ENCODE data around the gene TSPAN33.

DNA sequence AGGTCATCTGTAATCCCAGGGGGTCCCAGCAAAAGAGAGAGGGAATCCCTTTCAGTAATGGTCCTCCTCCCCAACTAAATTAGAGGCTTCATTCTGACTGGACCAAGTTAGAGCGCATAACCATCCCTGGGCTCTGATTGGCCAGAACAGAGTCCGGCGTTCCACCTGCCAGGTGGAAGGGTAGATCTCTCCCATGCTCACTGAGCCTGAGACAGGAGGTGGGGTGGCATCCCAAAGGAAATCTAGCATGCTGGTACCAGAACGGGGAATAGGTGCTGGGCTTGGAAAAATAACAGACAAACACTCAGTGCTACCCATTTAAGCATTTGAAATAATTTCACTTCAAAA is 21.0 kb upstream of the TSPAN33 start:
- TF ChIP-seq YY1 (tag by site-specific recombination; IDR thresholded peaks at IDR 0.05) (no peak), SALL2 (tag by site-specific recombination; IDR thresholded peaks at IDR 0.05; ENCODE audit: borderline replicate concordance) (no peak)
- TF ChIP-seq, protein P1, sequence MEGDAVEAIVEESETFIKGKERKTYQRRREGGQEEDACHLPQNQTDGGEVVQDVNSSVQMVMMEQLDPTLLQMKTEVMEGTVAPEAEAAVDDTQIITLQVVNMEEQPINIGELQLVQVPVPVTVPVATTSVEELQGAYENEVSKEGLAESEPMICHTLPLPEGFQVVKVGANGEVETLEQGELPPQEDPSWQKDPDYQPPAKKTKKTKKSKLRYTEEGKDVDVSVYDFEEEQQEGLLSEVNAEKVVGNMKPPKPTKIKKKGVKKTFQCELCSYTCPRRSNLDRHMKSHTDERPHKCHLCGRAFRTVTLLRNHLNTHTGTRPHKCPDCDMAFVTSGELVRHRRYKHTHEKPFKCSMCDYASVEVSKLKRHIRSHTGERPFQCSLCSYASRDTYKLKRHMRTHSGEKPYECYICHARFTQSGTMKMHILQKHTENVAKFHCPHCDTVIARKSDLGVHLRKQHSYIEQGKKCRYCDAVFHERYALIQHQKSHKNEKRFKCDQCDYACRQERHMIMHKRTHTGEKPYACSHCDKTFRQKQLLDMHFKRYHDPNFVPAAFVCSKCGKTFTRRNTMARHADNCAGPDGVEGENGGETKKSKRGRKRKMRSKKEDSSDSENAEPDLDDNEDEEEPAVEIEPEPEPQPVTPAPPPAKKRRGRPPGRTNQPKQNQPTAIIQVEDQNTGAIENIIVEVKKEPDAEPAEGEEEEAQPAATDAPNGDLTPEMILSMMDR (tag by site-specific recombination; IDR thresholded peaks at IDR 0.05), result no peak

Data from HEK293 (cell line).